Liver (tissue), 9 donors: ENCODE data around the gene SWAP70. TPM values are rescaled to one million over a fixed set of nuclear protein-coding genes. Genes with fewer than 3 reads are reported as not detected.

Source experiments
- DNase-seq: peaks from one replicate; pipeline ENCODE4 v3.0.0-alpha.2; 2017; ENCODE audit warnings: low spot score
- H3K27ac ChIP-seq, 2 donors: one replicate each; pipeline ENCODE4 v1.7.0; 2013; ENCODE audit warnings: inconsistent platforms in 2 of 2, low read length in 2 of 2, control low read depth in 1 of 2, low read depth in 1 of 2, mild to moderate bottlenecking in 1 of 2
- H3K27me3 ChIP-seq, 4 donors: one replicate each; pipeline versions ENCODE4 v1.6.1 to v1.7.0; 2013; ENCODE audit warnings: low read length in 3 of 4, inconsistent platforms in 1 of 4, mild to moderate bottlenecking in 1 of 4, moderate library complexity in 1 of 4; ENCODE audit not compliant: control insufficient read depth in 4 of 4, insufficient read depth in 4 of 4
- H3K36me3 ChIP-seq, 4 donors: one replicate each; pipeline versions ENCODE4 v1.6.1 to v1.7.0; 2013; ENCODE audit warnings: low read length in 3 of 4, mild to moderate bottlenecking in 3 of 4, low read depth in 1 of 4, moderate library complexity in 1 of 4; ENCODE audit not compliant: control insufficient read depth in 4 of 4, insufficient read depth in 3 of 4
- H3K4me1 ChIP-seq, 4 donors: one replicate each; pipeline versions ENCODE4 v1.6.1 to v1.7.0; 2013; ENCODE audit warnings: low read length in 3 of 4, mild to moderate bottlenecking in 3 of 4, moderate library complexity in 1 of 4; ENCODE audit not compliant: control insufficient read depth in 4 of 4, insufficient read depth in 4 of 4
- H3K4me3 ChIP-seq, 3 donors: one replicate each; pipeline versions ENCODE4 v1.6.1 to v1.7.0; 2013; ENCODE audit warnings: low read length in 3 of 3, control low read depth in 1 of 3, low read depth in 1 of 3, mild to moderate bottlenecking in 1 of 3
- H3K9ac ChIP-seq, 2 donors: one replicate each; pipeline ENCODE4 v1.7.0; 2013; ENCODE audit warnings: low read length in 2 of 2, mild to moderate bottlenecking in 2 of 2, moderate library complexity in 2 of 2, control low read depth in 1 of 2, low read depth in 1 of 2
- H3K9me3 ChIP-seq, 4 donors: one replicate each; pipeline versions ENCODE4 v1.6.1 to v1.7.0; 2013; ENCODE audit warnings: low read length in 3 of 4; ENCODE audit not compliant: control insufficient read depth in 4 of 4
- CTCF ChIP-seq: fragments of 150-350 bp; IDR thresholded peaks from 2 replicates; pipeline ENCODE4 v1.5.1; 2017; ENCODE audit warnings: improper control_type of control experiment, low read depth, low read length; ENCODE audit not compliant: missing input control
- FOXA1 ChIP-seq: IDR thresholded peaks from 2 replicates; pipeline ENCODE4 v1.6.1; 2016; ENCODE audit warnings: antibody characterized with exemption
- FOXA2 ChIP-seq: IDR thresholded peaks from 2 replicates; pipeline ENCODE4 v1.6.1; 2016; ENCODE audit warnings: antibody characterized with exemption
- HNF4A ChIP-seq, 2 donors: conservative IDR thresholded peaks; 2 replicates each; pipeline ENCODE4 v1.6.1; 2016; ENCODE audit warnings: antibody characterized with exemption in 2 of 2, mild to moderate bottlenecking in 2 of 2
- HNF4G ChIP-seq: IDR thresholded peaks from 2 replicates; pipeline ENCODE4 v1.6.1; 2016; ENCODE audit warnings: antibody characterized with exemption
- MAX ChIP-seq: IDR thresholded peaks from 2 replicates; pipeline ENCODE4 v1.6.1; 2016; ENCODE audit warnings: antibody characterized with exemption
- NR2F2 ChIP-seq: IDR thresholded peaks from 2 replicates; pipeline ENCODE4 v1.6.1; 2016; ENCODE audit warnings: antibody characterized with exemption
- RAD21 ChIP-seq, 2 donors: IDR thresholded peaks; 2 replicates each; pipeline ENCODE4 v1.6.1; 2016; ENCODE audit warnings: antibody characterized with exemption in 2 of 2, mild to moderate bottlenecking in 2 of 2
- REST ChIP-seq: IDR thresholded peaks from 2 replicates; pipeline ENCODE4 v1.6.1; 2016; ENCODE audit warnings: antibody characterized with exemption, mild to moderate bottlenecking
- RXRA ChIP-seq, 2 donors: IDR thresholded peaks; 2 replicates each; pipeline ENCODE4 v1.6.1; 2017 to 2018; ENCODE audit warnings: antibody characterized with exemption in 2 of 2, mild to moderate bottlenecking in 1 of 2
- SP1 ChIP-seq: IDR thresholded peaks from 2 replicates; pipeline ENCODE4 v1.6.1; 2018; ENCODE audit warnings: antibody characterized with exemption, mild to moderate bottlenecking
- TAF1 ChIP-seq: conservative IDR thresholded peaks from 2 replicates; pipeline ENCODE4 v1.6.1; 2016; ENCODE audit warnings: antibody characterized with exemption, mild to moderate bottlenecking
- ZBTB33 ChIP-seq: IDR thresholded peaks from 2 replicates; pipeline ENCODE4 v1.6.1; 2016; ENCODE audit warnings: antibody characterized with exemption
- WGBS: extraction: QIAGEN DNeasy Blood & Tissue Kit; methylation state at CpG from one replicate; pipeline ENCODE4 v1.1.7; 2013; 5-methylcytosine and 5-hydroxymethylcytosine counted together
- polyA plus RNA-seq, 2 donors: library from polyadenylated mRNA; stranded (reverse) in 1 of 2; unstranded in 1 of 2; fragments of 200-250 nt in 1 of 2; fragments of >200 nt in 1 of 2; fragmentation: Nextera tagmentation in 1 of 2; extraction: Ambion mirVana in 1 of 2; gene quantifications; one replicate each; pipeline versions ENCODE4 v1.2.1 to v1.2.3, GENCODE V29; 2013 to 2015
- total RNA-seq, 2 donors: library from RNA; depleted of rRNA; stranded (reverse); fragments of >200 nt; gene quantifications; one replicate each; pipeline ENCODE4 v1.2.3, GENCODE V29; 2014
- donor health status: healthy.
- donor health status: healthy.
- donor health status: healthy.
- donor health status: healthy.
- donor health status: healthy.

SWAP70 gene
- total and polyA plus RNA-seq, 4 donors = 4.0 to 8.4 (median 5.8) TPM

- Histone ChIP-seq H3K9me3 (no peaks in the 10 kb centered on the region), H3K9ac (peak overlapping the region; percentile 45 to 72), H3K27me3 (no peaks in the 10 kb centered on the region), H3K4me1 (peaks cover 0 to 12% (median 6%) of the 10 kb centered on the region in 4 donors), H3K27ac (peak overlapping the region; percentile 58 to 65), H3K36me3 (no peaks in the 10 kb centered on the region), H3K4me3 (peak overlapping the region; percentile 65 to 83 (median 76))
- 4% methylated on average over 64 of the region's 64 CpGs for WGBS
- TF ChIP-seq RXRA (IDR thresholded peaks at IDR 0.05) = peak in 1 of 2 donors; percentile 9
- TF ChIP-seq FOXA1 = no peak
- peak; percentile 89 for TF ChIP-seq CTCF
- no peak for TF ChIP-seq ZBTB33
- no peak for TF ChIP-seq RAD21 (IDR thresholded peaks at IDR 0.05)
- peak; percentile 90 for DNase-seq
These were observed 94.1 kb downstream of the SWAP70 start for GRCh38 chr11:9757809-9758636.

GRCh38 chr11:9758637-9759518, 95.0 kb downstream of the SWAP70 start:
- 20% methylated on average over 58 of the region's 58 CpGs for WGBS
- DNase-seq = peak; percentile 70
- TF ChIP-seq CTCF = peak; percentile 16
- peak; percentile 48 to 59 for TF ChIP-seq RAD21 (IDR thresholded peaks at IDR 0.05)
- TF ChIP-seq NR2F2 = peak; percentile 99
- TF ChIP-seq REST = no peak
- TF ChIP-seq HNF4A (conservative IDR thresholded peaks at IDR 0.05) = no peak
- TF ChIP-seq FOXA1 = no peak
- no peak for TF ChIP-seq HNF4G
- no peak for TF ChIP-seq MAX
- TF ChIP-seq RXRA (IDR thresholded peaks at IDR 0.05) = peak; percentile 75 to 85
- TF ChIP-seq SP1 = peak; percentile 48
- no peak for TF ChIP-seq TAF1
- TF ChIP-seq FOXA2 = no peak
- H3K27ac ChIP-seq = peak overlapping the region; percentile 58 to 65
- no peaks in the 10 kb centered on the region for H3K27me3 ChIP-seq
- peaks cover 0 to 12% (median 6%) of the 10 kb centered on the region in 4 donors for H3K4me1 ChIP-seq
- peak overlapping the region; percentile 63 to 76 (median 65) for H3K4me3 ChIP-seq
- H3K9ac ChIP-seq = peak overlapping the region in 1 of 2 donors; percentile 45
- H3K36me3 ChIP-seq = no peaks in the 10 kb centered on the region
- no peaks in the 10 kb centered on the region for H3K9me3 ChIP-seq
